GM19452 (cell line): ENCODE data around the gene EPHX1.
"Not testable (repeated sequence)": the region's sequence is repeated elsewhere in the genome, so short reads cannot be mapped to it uniquely, and the experiment has no call there.

ENCODE experiments used
- ATAC-seq: cut with Tn5 transposase; IDR thresholded peaks from one replicate; pipeline ENCODE4 v1.9.1; 2021; ENCODE audit not compliant: unreplicated experiment

The EPHX1 gene

GRCh38 chr1:225880222-225880588 is 70.3 kb downstream of the EPHX1 start:
- no peak for ATAC-seq

GRCh38 chr1:225880636-225881035 is 70.7 kb downstream of the EPHX1 start:
- ATAC-seq: no peak

GRCh38 chr1:225881081-225881958 is 71.4 kb downstream of the EPHX1 start:
- ATAC-seq: no peak

GRCh38 chr1:225881959-225882693 is 72.2 kb downstream of the EPHX1 start, which contains the start of gene TMEM63A:
Gene TMEM63A (minus strand): TSS chr1:225882380. CDS start chr1:225877580, 4,800 bp downstream.
- peak; percentile 70 for ATAC-seq

GRCh38 chr1:225882694-225883615 is 73.0 kb downstream of the EPHX1 start:
- peak; percentile 26 for ATAC-seq

- no peak for ATAC-seq
Observed at GRCh38 chr1:225883616-225884265, 73.8 kb downstream of the EPHX1 start.

- ATAC-seq: no peak
Observed at GRCh38 chr1:225885336-225885735, 75.4 kb downstream of the EPHX1 start.

GRCh38 chr1:225886159-225887029 is 76.5 kb downstream of the EPHX1 start:
- no peak for ATAC-seq

GRCh38 chr1:225887030-225887314 is 77.0 kb downstream of the EPHX1 start:
- ATAC-seq: no peak

GRCh38 chr1:225887554-225888288 is 77.8 kb downstream of the EPHX1 start:
- ATAC-seq: not testable (repeated sequence)

- ATAC-seq: no peak
Observed at GRCh38 chr1:225888289-225888897, 78.5 kb downstream of the EPHX1 start.

- ATAC-seq: no peak
Observed at GRCh38 chr1:225888898-225889601, 79.1 kb downstream of the EPHX1 start, which contains the start of gene LEFTY1. Gene LEFTY1 (minus strand): TSS chr1:225889146. CDS start chr1:225889066, 80 bp downstream.

- ATAC-seq: no peak
Observed at GRCh38 chr1:225889743-225890142, 79.8 kb downstream of the EPHX1 start.

GRCh38 chr1:225890346-225891228 is 80.7 kb downstream of the EPHX1 start:
- ATAC-seq: no peak

- ATAC-seq: no peak
Observed at GRCh38 chr1:225891229-225891972, 81.5 kb downstream of the EPHX1 start.

GRCh38 chr1:225892307-225892706 is 82.4 kb downstream of the EPHX1 start:
- no peak for ATAC-seq
